Caki2 (cell line): ENCODE results near the gene CYP4F8. TPM values are rescaled to one million over a fixed set of nuclear protein-coding genes. Genes with fewer than 3 reads are reported as not detected.
"Not testable (repeated sequence)": the region's sequence is repeated elsewhere in the genome, so short reads cannot be mapped to it uniquely, and the experiment has no call there.

ENCODE experiments used
- DNase-seq: peaks from one replicate; pipeline ENCODE4 v3.0.0-alpha.2; 2015; ENCODE audit warnings: low read depth
- in situ Hi-C: cut with HindIII; loops from 2 replicates; pipeline ENCODE4 v1.10.0; 2016; ENCODE audit warnings: low sequenced_read_pairs, low pct_unique_long_range_greater_than_20kb, mixed read lengths
- total RNA-seq: library from RNA; depleted of rRNA; stranded (reverse); fragments of >200 nt; shearing (Covaris generic); gene quantifications from 2 replicates; pipeline ENCODE4 v1.2.3, GENCODE V29; 2014; ENCODE audit warnings: low replicate concordance

Gene CYP4F8
- total RNA-seq, 1 experiment from 2014 or later = 0.24 TPM

DNA sequence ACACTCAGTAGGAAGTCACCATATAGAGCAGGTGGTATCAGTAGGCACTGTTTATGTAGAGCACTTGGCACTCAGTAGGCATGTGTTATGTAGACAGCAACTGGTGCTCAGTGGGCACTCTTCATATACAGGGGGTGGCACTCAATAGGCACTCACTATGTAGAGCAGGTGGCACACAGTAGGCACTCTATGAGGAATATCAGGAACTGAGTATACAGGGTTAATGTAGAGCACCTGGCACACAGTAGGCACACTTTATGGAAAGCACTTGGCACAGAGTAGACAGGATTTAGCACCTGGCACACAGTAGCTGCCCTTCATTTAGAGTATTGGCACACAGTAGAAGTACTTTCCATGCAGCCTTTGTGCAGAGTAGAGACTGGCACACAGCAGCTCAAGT, 24.6 kb downstream of the CYP4F8 start:
- no peak for DNase-seq
- in situ Hi-C loops = no loop called here

DNA sequence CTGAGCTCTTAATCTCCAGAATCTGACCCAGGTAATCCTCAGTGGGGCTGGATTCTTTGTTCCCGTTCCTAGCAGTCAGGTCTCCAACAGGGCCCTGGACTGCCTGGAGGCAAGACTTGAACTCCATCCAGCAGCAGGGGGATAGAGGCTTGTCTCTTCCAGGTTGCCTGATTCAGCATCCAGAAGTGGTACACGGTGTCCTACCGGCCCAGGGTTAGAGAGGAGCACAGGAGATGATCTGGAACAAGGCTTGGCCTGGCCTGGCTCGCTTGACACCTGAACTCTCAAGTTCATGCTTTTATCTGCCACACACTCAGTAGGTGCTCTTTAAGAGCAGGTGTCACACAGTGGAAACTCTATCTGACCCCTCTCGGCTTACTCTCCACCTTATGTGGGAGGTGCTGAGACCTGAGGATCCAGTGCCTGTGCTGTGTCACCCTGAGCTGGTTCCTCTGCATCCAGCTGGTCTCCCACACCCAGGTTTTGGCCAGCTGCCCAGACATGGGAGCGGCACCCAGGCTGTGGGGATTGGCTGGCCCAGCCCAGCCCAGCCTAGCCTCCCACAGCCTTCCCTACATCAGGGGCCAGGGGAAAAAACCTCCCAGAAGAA, 25.4 kb downstream of the CYP4F8 start, which contains the start of gene CYP4F3:
Gene CYP4F3 (plus strand): TSS at position 604 of the 610 bp plus-strand sequence. CDS start 519 bp downstream, outside the sequence.
- in situ Hi-C loops = no loop called here
- peak; percentile 98 for DNase-seq

DNA sequence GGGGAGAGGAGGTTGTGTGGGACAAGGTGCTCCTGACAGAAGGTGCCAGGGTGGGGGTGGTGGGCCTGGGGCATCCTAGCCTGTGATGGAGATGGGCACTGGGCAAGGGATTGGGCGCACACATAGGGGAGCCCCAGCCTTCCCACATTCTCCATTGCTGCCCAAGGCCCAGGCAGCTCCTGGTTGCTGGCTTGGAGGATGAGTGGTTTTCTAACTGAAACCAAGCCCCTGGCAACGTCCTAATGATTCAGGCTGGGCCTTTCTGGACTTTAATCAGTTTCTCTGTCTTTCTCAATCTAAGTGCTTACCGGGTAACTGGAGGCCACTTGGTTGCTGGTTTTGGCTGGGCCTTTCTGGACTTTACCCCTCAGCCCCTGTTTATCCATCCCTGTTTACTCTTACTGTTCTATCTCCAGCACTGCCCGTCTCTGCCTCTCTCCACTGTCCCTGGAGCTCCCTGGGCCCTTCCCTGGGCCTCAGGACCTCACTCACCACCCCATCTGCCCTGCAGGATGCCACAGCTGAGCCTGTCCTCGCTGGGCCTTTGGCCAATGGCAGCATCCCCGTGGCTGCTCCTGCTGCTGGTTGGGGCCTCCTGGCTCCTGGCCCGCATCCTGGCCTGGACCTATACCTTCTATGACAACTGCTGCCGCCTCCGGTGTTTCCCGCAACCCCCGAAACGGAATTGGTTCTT, 26.0 kb downstream of the CYP4F8 start:
- no peak for DNase-seq

DNA sequence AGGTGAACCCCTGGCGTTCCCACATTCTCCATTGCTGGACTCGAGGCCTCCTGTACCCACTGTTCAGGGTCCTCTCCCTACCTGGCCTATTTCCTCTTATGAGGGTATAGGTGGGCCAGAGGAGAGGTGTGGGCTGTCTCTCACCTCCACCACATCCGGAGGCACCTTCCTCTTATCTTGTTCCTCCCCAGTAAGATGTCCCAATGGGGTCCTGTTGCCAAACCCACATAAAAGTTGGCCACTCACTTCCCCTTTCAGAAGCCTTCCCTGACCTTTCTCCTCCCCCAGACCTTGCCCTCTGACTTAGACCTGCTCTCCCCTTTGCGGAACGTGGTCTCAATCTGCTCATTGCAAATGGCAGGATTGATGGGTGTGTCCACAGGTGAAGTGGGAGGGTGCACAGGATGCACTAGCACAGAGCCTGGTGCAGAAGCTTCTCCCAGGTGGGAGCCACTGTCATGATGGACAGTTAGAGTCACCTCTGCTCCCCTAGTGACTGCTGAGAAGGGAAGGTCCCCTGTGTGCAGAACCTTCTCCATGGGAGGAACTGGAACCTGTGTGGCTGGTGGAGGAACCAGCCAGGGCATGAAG, 27.0 kb downstream of the CYP4F8 start:
- DNase-seq = peak; percentile 38
- in situ Hi-C loops = no loop called here

More for the DNA sequence above, 26.0 kb downstream of the CYP4F8 start:
- in situ Hi-C loops = no loop called here

DNA sequence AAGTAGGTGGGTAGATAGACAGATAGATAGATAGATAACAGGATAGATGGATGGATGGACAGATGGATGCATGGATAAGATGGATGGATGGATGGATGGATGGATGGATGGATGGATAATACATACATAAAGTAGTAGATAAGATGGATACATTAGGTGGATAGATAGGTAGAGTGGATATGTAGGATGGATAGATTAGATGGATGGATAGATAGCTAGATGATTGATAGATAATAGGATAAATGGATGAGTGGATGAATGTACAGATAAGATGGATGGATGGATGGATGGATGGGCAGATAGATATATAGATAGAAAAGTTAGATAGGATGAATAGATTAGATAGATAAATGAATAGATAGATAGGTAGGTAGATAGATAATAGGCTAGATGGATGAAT, 27.8 kb downstream of the CYP4F8 start:
- in situ Hi-C loops = no loop called here
- no peak for DNase-seq

DNA sequence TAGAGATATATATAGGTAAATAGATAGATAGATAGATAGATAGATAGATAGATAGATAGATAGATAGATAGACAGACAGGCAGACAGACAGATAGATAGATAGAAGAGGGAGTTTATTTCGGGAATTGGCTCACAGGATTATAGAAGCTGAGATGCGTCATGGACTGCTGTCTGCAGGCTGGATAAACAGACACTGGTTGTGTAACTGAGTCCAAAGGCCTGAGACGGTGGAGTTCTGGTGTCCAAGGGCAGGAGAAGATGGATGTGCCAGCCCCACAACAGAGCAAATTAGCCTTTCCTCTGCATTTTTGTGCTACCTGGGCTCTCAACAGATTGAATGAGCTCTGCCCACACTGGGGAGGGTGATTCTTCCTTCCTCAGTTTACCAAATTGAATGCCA, 28.4 kb downstream of the CYP4F8 start:
- no peak for DNase-seq
- in situ Hi-C loops = no loop called here

DNA sequence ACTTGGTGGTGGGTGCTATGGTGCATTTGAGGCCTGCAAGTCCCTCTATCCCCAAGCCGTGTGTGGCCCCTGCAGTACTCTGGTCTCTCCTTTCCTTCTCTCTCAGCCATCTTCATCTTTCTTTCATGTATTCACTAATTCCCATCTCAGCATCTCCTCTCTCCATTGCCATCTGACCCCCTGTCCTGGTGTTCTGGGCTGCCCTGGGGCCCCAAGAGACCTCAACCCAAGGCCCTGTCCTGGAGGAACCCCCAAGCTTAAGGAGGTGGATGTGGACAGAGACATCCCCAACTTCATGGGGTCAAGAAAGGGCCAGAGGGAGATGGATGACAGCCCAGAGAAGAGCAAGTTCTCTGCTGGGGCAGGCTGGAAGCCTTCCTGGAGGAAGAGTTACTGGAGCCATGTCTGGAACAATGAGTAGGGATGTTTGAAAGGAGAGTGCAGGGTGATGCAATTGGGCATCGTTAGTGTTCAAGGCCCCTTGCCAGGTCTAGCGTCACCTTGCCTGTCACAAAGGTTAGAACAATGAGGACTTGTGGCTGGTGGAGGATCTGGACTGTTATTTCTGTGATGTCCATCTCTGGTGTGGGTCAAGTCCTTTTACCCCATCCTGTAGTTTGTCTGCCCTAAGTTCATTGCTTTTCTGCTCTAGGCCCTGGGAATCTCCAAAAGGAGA, 29.2 kb downstream of the CYP4F8 start:
- DNase-seq = no peak
- in situ Hi-C loops = no loop called here

DNA sequence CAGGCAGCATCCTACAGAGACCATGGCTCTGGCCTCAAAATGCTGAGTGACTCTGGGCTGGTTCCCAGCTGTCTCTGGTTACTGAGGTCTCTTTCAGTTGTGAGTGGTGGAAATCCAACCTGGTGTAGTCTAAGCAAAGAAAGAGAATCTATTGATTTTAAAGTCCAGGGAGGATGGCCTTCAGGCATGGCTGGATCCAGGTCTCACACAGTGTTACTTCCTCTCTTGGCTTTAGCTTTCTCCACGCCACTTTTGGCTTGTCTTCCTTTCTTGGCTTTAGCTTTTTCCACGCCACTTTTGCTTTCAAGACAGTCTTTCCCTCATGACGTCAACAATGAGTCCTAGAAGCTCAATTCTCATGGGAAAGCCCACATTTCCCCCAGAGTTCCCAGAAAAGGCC, 29.8 kb downstream of the CYP4F8 start:
- in situ Hi-C loops = no loop called here
- no peak for DNase-seq

DNA sequence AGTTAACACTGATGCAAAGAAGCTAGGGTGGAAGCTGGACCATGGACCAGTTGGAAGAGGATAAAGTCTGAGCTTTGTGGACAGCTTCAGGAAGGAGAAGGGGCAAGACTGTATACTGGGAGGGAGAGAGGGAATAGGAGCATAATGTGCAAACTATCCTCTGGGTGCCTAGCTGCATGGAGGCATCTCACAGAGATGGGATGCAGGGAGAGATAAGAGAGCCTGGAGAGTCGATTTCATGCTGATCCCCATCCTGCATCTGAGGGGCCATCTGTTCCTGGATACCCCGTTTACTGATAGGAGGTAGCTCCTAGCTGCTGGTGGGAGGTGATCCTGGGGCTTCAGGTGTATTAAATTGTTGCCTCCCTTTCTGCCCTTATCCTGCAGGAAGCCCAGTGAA, 34.5 kb downstream of the CYP4F8 start:
- no peak for DNase-seq
- in situ Hi-C loops = no loop called here

DNA sequence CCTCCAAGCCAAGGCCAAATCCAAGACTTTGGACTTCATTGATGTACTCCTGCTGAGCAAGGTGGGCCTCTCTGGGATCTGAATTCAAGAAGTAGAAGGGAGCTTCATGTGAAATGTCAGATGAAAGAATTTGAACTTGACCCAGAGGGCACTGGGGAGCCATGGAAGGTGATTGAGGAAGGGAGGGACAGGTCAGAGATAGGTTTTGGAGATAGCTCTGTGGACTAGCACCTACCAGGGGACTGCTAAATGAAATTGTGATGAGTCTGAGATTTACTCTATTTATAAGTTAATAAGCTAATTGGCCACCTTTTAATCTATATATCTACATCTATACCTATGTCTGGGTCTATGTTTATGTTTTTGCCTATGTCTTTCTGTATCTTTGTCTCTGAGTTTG, 35.1 kb downstream of the CYP4F8 start:
- DNase-seq, in situ Hi-C loops: not testable (repeated sequence)

DNA sequence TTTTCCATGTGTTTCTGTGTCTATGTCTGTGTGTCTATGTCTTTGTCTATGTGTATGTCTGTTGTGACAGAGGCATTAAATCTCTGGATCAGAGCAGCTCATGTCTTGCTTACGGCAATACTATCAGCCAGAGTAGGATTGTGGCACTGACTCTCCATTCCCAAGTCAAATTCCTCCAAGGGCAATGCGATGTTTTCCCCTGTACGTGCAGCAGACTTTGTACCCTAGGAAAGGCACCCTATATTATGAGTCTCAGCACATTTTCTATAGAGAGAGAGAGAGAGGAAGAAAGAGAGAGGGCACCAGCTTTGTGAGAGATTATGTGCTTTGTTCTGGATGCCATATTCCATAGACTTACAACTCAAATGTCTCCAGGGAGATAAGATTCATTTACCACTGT, 36.8 kb downstream of the CYP4F8 start:
- no peak for DNase-seq
- in situ Hi-C loops = no loop called here

DNA sequence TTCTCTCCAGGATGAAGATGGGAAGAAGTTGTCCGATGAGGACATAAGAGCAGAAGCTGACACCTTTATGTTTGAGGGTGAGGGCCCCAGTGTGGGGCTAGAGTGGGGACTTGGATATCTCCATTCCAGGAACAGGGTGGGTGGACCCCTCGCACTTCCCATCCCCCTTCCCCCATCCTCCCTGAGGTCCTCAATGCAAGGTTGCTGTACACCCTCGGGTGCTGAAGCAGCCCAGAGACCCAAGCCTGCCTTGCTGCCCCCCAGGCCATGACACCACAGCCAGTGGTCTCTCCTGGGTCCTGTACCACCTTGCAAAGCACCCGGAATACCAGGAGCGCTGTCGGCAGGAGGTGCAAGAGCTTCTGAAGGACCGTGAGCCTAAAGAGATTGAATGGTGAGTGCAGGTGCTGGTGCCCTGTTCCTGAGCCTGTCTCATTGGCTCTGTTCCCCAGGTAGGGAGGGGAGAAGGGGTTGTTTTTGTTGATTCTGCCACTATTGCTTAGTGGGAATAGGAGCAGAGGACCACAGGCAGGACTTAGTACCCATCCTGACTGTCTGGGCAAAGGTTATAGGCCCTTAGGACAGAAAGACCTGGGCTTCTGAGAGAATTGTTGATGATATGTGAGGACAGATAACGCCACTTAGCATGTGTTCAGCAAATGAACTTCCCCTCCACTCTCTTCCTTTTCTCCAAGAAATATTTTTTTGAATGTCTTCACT, 37.7 kb downstream of the CYP4F8 start:
- no peak for DNase-seq
- in situ Hi-C loops = no loop called here

DNA sequence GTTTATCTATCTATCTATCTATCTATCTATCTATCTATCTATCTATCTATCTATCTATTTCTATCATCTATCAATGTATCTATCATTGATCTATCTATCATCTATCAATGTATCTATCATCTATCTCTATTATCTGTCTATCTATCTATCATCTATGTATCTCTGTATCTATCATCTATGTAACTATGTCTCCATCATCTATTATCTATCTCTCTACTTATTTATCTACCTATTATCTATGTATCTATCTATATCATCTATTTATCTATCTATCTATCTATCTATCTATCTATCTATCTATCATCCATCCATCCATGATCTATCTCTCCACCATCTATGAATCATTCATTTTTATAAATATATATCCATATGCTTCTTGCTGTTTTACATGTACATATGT, 41.4 kb downstream of the CYP4F8 start:
- in situ Hi-C loops = no loop called here
- no peak for DNase-seq

DNA sequence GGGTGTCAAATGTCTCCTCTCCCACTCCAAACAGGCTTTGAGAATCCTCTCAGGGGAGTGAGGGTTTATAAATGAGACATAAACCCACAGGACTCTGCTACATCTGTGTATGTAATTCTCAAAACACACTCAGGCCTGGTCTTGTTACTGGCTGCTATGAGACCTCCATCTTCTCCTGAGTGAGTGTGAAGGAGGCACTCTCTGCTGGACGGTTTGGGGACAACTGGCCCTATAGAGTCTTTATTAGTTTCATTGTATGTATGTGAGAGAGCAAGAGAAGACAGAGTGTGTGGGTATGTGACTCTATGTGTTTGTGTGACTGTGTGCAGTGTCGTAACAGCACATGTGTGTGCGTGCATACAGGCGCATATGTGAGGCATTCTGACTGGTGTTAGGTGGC, 48.2 kb downstream of the CYP4F8 start:
- in situ Hi-C loops = no loop called here
- no peak for DNase-seq

DNA sequence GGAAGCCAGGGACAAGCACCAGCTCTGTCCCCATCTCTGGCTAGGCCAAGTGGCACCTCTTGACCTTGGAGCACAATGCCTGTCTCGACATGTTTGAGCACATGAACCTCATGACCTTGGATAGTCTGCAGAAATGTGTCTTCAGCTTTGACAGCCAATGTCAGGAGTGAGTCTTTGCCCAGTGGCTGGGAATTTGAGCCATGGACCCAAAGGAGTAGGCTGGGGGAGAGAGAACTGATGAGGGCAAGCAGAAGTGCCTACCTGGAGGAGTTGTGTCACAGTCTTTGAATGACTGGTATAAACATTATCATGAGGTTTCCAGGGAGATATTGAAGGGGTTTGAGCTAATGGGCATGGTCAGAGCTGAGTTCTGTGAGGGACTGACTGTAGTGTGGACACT, 51.2 kb downstream of the CYP4F8 start:
- in situ Hi-C loops = no loop called here
- no peak for DNase-seq

DNA sequence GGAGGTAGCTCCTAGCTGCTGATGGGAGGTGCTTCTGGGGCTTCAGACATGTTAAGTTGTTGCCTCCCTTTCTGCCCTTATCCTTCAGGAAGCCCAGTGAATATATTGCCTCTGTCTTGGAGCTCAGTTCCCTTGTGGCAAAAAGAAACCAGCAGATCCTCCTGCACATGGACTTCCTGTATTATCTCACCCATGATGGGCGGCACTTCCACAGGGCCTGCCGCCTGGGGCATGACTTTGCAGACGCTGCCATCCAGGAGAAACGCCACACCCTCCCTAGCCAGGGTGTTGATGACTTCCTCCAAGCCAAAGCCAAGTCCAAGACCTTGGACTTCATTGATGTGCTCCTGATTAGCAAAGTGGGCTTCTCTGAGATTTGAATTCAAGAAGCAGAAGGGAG, 51.9 kb downstream of the CYP4F8 start:
- in situ Hi-C loops = no loop called here
- peak; percentile 39 for DNase-seq

DNA sequence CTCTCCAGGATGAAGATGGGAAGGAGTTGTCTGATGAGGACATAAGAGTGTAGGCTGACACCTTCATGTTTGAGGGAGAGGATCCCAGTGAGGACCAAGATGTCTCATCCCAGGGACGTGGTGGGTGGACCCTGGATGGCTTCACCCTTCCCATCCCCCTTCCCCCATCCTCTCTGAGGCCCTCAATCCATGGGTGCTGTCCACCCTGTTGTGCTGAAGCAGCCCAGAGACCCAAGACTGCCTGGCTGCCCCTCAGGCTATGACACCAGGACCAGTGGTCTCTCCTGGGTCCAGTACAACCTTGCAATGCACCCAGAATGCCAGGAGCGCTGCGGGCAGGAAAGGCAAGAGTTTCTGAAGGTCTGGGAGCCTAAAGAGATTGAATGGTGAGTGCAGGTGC, 54.4 kb downstream of the CYP4F8 start:
- in situ Hi-C loops = no loop called here
- DNase-seq = no peak

DNA sequence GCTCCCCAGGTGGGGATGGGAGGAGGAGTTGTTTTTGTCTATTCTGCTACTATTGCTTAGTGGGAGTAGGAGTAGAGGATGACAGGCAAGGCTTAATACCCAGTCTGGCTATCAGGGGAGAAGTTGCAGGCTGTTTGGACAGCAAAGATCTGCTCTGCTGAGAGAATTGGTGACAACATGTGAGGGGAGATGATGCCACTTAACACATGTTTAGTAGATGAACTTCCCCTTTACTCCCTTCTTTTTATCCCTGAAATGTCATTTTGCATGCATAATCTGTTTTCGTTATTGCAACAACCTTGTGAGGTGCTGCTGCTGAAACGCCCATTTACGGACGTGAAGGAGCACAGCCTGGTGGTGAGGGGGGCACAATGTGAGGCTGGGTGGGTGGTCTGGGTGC, 54.9 kb downstream of the CYP4F8 start:
- DNase-seq = no peak
- in situ Hi-C loops = no loop called here
